IPS-18c (cell line): ENCODE results near the gene INSYN2A.

Experiments
- H3K4me3 ChIP-seq: 2 replicates; pipeline ENCODE4 v1.7.0; 2013; ENCODE audit warnings: low read depth, mild to moderate bottlenecking, low read length, moderate library complexity; ENCODE audit not compliant: insufficient read depth
- H3K9me3 ChIP-seq: one replicate; pipeline ENCODE4 v1.6.1; 2013; ENCODE audit warnings: mild to moderate bottlenecking, low read length, moderate library complexity; ENCODE audit not compliant: control insufficient read depth, insufficient read depth

INSYN2A gene

DNA sequence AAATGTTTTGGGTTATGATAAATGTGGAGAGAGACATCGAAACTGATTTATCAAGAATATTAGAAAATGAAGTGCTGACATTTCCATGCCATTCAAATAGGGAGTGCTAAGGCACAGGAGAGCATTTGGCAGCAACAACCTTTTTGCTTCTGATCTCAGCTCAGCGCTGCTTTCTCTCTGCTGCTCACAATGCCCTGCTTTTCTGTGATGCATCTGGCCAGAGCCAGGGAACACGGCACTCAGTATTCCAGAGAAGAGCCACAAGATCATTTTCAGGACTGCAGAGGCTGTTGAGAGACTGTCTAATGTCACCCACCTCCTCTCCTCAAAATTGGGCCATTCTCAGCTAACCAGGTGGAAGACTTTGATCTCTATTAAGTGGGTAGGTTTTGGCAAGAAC lies 28.1 kb downstream of the INSYN2A start:
- Histone ChIP-seq H3K4me3 (no peak overlapping the region), H3K9me3 (no peaks in the 10 kb centered on the region)

DNA sequence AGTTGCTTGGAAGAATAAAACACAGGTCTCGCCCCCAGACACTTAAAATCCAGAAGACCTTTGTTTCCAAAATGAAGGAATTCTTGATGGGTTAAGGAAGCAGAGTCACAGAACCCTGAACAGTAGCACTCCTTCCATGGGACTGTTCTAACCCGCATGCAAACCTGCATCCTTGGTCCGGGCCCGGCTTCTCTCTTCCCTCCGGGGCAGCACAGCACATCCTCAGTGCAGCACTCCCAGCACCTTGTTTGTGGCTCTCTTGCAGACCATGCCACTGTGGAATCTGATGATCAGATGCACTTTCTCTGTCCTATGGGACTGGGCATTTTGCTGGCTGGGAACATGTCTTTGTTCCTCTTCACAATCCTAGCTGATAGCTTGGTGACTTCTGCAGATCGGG lies 33.5 kb downstream of the INSYN2A start:
- no peak overlapping the region for H3K4me3 ChIP-seq
- H3K9me3 ChIP-seq: no peaks in the 10 kb centered on the region

DNA sequence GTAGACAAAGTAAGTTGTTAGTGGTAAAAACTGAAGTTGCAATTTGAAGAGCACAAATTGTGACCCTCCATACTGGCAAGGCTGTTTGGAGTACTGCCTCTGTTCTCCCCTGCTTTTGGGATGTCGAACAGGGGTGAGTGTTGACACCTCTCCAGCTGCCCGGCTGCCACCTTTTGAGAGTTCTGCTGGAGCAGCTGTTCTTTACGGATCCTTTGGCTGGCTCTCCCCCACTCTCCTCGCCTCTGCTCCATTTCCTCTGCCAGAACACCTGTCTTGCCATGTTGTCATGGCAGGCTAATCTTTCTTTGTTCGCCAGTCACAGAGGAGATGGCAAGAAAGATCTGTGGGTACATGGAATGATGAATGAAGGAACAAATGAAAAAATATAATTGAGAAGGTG lies 34.9 kb downstream of the INSYN2A start:
- Histone ChIP-seq H3K9me3 (no peaks in the 10 kb centered on the region), H3K4me3 (no peak overlapping the region)

DNA sequence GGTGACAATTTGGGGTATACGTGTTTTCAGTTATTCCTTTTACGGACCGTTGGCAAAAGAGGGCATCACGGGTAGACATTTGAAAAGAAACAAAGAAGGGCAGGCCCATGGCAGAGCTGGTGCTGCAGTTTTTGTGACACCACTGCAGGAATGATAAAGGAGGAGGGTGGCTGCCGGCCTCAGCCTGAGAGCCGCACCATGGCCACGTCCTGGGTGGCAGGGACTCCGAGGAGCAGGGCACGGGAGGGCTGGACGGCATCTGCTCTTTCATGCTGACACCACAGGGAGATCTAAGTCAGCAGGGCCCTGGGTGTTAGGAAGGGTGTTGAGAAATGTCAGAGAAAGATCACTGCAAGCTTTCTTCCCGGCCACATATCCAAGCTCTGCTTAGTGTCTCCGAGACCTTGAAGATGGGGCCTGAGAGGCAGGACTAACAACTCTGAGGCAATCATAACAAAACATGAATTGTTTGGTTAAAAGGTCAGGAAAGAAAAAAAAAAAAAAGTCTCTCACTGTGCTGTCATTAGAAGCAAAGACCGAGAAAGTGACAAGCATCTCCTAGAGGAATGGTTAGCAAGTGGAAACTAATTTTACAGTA lies 36.6 kb downstream of the INSYN2A start:
- Histone ChIP-seq H3K9me3 (no peaks in the 10 kb centered on the region), H3K4me3 (no peak overlapping the region)

DNA sequence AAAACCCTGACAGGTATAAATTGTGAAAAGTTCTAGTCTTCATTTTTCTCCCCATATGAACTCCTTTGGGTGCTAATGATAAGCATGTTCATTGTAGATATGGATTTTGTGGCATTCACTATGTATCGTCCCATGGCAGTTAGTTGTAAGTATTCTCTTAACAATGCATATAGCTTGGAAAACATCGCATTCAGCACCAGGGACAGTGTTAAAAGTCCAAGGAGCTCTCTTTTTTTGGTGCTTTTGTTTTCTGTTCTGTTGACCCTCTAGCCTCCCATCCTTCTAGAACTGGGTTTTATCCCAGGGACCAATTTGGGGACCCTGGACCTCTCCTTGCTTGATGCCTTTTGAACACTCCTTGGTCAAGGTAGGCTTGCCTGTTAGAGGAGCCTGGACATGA lies 37.7 kb downstream of the INSYN2A start:
- Histone ChIP-seq H3K9me3 (no peaks in the 10 kb centered on the region), H3K4me3 (no peak overlapping the region)

DNA sequence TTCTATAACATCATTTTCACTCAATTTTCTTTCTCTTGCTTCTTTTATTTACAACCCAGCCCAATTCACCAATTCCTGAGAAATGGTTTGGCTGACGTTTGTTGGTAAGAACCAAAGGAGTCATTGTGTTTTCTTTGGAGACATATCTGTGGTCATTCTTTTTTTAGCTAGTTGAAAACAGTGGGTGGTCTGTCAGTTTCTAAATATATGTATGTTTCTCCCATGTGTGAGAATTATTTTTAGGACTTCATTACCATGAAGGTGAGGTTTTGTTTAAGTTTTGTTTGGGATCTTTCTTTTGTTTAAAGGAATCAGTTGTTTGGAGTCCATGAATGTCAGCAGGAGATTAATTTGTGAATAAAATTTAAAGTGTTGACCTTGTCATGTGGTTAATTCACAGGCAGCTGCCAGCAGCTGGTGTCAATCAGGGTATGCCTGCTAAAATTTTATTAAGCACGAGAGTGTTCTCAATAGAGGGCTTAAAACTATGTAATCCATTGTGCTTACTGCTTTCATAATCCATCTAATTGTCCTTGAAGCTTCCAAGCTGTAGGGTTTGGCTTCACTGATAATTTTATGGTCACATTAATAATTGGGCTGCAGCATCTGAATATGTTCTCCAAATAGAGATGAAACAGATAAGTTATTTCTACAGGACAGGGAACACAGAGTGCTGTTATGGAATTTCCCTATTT lies 38.7 kb downstream of the INSYN2A start:
- Histone ChIP-seq H3K4me3 (no peak overlapping the region), H3K9me3 (no peaks in the 10 kb centered on the region)

DNA sequence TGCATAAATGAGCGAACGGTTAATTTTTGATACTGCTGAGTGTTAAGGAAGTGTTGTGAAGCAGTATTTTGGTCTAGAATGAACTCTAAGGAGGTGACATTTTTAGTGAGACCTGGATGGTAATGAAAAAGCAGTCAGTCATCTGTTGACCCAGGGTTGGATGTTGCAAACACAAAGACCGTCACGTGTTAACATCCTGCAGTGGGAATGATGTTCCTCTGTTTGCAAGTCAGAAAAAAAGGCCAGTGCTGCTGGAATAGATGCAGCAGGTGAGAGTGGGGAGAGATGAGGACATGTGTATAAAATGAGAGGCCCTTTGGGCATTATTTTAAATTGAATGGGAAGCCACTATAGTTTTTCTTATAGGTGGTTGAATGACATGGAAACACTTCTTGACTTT lies 39.3 kb downstream of the INSYN2A start:
- H3K9me3 ChIP-seq: no peaks in the 10 kb centered on the region
- no peak overlapping the region for H3K4me3 ChIP-seq

DNA sequence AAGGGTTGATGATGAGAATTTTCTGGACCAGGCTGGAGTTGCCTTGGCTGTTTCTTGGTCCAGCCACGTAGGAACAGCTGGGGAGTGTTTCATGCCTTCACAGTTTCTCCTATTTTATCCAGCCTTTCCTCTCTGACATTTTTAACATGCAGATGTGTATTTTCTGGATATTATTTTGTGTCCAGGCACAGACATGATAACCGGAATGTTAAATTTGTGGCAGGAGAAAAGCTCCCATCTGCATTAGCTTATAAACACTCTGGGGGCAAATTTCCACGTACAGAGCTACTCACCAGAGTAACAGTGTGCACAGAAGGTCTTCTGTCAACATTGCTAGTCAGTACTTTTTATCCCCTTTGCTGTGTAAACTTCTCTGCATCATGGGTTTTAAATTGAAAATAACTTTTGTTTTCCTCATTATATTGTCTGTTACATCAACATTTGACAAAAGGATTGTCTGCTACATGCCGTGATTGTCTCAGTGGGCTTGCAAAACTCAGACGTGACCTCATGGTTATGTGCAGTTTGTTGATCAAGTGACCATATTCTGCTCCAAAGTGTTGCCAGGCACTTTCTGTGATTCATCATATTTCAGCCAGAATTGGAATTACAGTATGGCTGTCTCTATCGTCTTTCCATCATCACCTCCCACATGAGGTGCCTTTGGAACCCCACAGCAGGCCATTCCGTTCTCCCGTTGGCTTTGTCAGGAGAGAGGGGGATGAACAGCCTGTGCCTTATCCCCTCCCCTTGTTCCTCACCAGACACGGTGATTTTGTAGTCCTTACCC lies 41.4 kb downstream of the INSYN2A start:
- H3K4me3 ChIP-seq: no peak overlapping the region
- no peaks in the 10 kb centered on the region for H3K9me3 ChIP-seq

DNA sequence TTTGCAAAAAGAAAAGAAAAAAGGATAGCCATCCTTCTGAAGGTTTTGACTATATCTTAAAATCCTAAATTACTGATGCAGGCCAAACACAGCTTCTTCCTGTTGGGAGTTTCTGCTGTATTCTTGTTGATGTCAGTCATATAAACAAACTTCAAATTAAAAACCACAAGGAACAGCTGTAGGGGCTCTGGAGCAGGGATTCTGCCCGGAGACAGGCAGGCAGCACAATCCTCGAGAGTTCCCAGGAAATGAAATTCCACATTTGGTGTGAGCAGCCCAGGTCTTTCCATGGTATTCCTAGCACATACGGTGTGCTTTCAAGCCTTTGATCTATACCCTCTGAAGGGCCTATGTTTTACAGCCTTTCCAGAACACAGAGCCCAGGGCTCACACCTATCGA lies 43.2 kb downstream of the INSYN2A start:
- Histone ChIP-seq H3K4me3 (no peak overlapping the region), H3K9me3 (no peaks in the 10 kb centered on the region)

DNA sequence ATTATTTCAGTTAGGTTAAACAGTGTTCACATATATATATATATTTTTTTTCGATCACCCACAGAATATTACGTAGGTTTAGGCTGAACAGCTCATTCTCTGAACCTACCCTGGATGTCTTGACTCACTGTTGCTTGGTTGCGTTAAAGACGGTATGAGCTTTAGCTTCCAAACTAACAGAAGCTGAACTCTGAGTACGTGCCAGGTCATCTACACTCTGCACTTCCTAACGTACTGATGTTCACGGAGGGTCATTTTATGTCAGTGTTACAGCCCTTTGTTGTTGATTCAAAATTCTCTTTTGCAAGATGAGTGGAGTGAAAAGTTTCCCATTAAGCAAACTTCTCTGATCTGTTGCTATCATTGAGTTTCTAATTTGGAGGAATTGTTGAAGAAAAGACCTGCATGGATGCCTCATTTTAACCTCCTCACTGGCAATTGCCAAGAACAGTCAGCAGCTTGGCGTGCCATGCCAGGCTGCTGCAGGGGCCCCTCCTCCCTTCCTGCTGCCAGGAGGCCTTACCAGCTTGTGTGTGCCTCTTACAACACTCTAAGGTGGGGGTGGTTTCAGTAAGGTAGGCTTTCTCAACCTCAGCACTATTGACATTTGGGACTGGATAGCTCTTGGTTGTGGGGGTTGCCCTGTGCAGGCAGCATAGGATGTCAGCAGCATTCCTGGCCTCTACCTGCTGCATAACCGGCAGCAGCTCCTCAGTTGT lies 44.3 kb downstream of the INSYN2A start:
- Histone ChIP-seq H3K4me3 (no peak overlapping the region), H3K9me3 (no peaks in the 10 kb centered on the region)

DNA sequence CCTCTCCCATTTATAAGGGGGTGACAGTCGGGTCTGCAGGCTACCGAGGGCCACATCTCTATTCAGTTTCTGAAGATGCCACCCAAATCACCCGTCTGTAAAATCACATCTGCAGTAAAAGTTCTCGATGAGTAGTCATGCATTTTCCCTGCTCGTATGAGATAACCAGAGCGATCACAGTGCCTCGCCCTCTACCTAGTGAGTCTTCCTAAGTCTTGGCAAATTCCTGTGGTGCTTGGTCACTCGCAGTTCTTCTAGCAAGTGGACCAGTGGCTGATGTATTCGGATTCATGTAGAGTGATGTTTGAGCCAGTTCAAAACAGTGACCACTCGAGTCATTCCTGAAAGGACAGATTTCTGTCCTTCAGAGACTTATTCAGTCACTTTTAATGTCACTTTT lies 44.9 kb downstream of the INSYN2A start:
- Histone ChIP-seq H3K9me3 (no peaks in the 10 kb centered on the region), H3K4me3 (no peak overlapping the region)

DNA sequence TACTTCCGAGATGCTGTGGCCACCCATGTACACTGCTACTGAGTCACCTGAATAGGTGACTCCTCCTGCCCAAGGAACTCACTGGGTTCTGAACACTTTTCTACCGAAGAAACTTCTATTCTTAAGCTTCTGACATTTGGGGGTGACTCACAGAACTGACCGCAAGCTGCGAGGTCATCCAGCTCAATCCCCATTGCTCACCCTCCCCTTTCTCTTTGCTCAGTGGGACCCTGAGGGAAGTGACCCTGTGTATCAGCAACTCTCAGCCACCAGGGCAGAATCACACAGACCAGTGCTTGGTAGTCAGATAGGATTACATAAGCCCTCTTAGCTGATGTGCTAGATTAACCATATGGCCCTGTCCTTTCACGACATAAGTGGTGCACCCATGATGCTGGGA lies 46.3 kb downstream of the INSYN2A start:
- Histone ChIP-seq H3K9me3 (no peaks in the 10 kb centered on the region), H3K4me3 (no peak overlapping the region)

DNA sequence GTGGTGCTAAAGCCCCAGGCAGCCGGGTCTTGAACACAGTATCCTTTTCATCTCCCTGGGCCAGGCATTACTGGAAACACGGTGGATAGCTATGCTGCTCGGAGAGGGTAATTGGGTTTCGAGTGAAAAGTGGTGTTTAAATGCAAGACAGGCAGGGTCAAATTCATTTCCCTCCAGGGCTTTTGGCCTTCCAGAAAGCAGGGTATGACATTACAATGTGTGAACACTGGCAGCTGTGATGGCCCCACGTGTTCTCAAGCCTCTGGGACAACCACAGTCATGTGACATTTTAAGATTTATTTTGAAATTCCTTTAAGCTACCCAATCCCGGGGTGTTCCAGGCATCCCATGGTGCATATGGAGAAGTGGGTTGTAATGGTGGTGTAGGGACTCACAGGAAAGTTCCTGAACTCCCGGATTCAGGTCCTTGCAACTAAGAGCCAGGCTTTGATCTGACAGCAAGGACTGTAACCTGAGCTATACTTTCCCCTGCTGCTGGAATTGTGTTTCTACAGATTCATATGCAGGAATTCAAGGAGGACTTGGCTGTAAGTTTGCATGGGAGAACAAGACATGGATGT lies 46.8 kb downstream of the INSYN2A start:
- H3K4me3 ChIP-seq: no peak overlapping the region
- no peaks in the 10 kb centered on the region for H3K9me3 ChIP-seq

DNA sequence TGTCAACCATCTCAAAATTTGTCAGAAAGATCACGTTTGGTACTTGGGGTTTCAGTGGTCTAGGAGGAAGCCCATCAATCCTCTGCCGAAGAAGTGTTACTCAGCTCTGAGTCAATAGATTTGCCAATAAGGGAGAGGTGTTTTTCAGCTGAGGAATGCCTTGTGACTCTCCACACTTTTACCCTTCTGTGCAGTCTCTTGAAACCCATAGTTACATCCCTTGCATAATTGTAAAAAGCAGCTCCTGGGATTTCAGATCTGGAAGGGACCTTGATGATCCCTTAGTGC lies 47.5 kb downstream of the INSYN2A start:
- H3K9me3 ChIP-seq: no peaks in the 10 kb centered on the region
- no peak overlapping the region for H3K4me3 ChIP-seq

DNA sequence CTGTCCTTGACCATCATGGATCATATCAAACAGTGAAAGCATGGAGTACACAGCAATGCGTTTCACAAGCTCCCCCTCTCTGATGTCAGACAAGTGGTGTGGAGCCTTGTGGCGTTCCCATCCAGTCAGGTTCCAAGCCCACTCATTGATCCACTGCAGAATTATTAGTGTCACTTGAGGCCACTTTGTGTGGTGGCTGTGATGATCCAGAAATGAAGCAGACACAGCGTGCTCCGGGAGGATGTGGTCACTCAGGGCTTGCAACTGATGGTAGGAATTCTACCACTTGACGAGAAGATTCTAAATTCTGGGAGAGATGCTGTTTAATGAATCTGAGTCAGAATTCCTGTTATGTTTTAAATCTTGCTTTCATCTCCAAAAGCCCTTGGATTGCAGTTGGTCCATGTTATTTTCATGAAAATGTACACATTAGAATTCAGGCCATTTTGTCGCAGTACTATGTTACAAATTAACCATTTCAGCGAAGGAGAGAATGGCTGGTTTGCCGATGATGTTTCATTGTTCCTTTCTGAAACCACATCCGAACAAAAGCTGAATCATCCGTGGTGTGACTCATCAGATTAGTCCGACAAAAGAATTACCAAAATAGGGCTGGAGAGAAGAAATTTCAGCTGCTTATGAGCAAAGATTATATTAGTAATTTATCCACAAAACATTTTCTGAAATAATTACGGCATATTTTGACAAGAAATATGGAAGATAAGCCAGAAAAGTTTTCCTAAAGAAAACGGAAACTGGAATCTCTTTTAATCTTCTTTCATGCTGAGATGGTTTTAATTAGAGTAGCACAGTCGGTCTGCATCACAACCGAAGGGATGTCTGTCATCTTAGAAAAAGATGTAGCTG lies 48.1 kb downstream of the INSYN2A start:
- no peaks in the 10 kb centered on the region for H3K9me3 ChIP-seq
- no peak overlapping the region for H3K4me3 ChIP-seq

DNA sequence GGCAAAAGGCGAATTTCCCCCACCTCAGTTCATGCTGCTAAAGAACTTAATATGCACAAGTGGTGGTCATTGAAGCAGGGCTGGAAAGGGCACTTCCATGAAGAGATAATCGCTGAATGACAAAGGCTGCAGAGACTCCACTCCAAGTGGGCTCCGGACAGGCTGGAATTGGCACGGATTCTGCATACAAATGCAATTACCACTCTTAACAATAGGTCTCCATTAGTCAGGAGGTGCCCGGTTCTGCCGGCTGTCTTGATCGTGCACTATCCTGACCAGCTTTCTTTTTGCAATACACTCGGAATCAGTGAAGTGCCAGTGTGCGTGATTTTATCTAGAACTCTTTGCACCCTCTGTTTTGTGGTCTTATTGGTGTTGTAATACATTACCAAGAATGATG lies 49.7 kb downstream of the INSYN2A start:
- H3K4me3 ChIP-seq: no peak overlapping the region
- H3K9me3 ChIP-seq: no peaks in the 10 kb centered on the region
